ENCODE data around the gene IL32. TPM values are rescaled to one million over a fixed set of nuclear protein-coding genes. Genes with fewer than 3 reads are reported as not detected.
A peak's percentile ranks its signal among the peaks of the same experiment; 100 is the strongest.

The IL32 gene
- total and polyA plus RNA-seq, 8 donors: 59.4 to 310 (median 65.5) TPM

DNA sequence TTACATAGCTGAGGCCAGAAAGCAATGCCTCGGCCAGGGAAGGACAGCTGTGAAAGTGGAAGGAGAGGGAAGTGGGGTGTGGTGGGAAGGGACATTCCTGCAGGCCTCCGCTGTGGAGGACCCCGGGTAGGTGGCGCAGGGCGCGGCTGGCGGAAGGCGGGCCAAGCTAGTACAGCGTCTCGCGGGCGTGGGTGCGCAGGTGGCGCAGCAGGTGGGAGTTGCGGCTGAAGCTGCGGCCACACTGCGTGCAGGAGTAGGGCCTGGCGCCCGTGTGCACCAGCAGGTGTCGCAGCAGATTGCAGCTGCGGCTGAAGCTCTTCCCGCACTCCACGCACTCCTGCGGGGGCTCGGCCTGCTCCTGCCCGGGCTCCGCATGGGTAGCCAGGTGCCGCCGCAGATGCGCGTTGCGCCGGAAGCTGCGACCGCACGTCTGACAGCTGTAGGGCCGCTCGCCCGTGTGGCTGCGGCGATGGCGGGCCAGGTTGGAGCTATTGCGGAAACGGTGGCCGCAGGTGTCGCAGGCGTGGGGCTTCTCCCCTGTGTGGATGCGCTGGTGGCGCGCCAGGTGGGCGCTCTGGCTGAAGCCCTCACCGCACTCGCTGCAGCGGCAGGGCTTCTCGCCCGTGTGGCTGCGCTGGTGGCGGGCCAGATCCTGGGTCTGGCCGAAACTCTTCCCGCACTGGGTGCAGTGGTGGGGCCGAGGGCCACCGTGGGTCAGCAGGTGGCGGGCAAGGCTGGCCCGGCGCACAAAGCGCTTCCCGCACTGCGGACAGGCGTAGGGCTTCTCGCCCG, 23.7 kb downstream of the IL32 start:
- Histone ChIP-seq H3K4me1 (peaks cover 7 to 35% of the 10 kb centered on the region in 2 donors), H3K4me3 (no peak overlapping the region), H3K27ac (peak overlapping the region; percentile 47 to 48), H3K36me3 (no peaks in the 10 kb centered on the region), H3K27me3 (no peaks in the 10 kb centered on the region), H3K9me3 (no peaks in the 10 kb centered on the region)
- TF ChIP-seq, protein P1, sequence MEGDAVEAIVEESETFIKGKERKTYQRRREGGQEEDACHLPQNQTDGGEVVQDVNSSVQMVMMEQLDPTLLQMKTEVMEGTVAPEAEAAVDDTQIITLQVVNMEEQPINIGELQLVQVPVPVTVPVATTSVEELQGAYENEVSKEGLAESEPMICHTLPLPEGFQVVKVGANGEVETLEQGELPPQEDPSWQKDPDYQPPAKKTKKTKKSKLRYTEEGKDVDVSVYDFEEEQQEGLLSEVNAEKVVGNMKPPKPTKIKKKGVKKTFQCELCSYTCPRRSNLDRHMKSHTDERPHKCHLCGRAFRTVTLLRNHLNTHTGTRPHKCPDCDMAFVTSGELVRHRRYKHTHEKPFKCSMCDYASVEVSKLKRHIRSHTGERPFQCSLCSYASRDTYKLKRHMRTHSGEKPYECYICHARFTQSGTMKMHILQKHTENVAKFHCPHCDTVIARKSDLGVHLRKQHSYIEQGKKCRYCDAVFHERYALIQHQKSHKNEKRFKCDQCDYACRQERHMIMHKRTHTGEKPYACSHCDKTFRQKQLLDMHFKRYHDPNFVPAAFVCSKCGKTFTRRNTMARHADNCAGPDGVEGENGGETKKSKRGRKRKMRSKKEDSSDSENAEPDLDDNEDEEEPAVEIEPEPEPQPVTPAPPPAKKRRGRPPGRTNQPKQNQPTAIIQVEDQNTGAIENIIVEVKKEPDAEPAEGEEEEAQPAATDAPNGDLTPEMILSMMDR (IDR thresholded peaks at IDR 0.05): no peak
- intact Hi-C loops (cut with DNase I): no loop called here
- ATAC-seq: peak; percentile 63
- no peak for DNase-seq

DNA sequence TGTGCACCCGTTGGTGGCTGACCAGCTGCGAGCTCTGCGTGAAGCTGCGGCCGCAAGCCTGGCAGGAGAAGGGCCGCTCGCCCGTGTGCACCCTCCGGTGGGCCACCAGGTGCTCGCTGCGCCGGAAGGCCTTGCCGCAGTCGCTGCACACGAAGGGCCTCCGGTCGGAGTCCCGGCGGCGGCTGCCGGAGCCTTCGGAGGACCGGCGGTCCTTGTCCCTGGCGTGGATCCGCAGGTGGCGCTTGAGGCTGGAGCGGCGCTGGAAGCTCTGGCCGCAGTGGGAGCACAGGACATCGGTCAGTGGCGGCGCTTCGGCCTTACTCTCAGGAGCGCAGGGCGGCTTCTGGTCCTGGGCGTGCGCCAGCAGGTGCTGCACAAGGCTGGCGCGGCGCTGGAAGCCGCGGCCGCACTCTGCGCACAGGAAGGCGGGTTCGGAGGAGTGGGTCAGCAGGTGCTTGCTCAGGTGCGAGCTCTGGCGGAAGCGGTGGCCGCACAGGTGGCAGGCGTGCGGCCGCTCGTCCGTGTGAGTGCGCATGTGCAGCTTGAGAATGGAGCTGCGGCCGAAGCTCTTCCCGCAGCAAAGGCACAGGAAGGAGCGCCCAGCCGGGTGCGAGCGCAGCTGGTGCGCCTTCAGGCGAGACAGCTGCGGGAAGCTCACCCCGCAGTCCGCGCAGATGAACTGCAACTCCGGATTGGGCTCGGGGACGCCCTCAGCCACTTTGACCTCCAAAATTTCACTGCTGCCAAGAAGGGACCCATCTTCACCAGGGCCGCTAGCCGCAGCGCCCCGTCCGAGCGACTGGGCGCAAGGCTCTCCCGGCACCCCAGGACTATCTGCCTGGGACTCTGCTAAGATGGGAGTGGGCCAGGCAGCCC, 24.5 kb downstream of the IL32 start:
- Histone ChIP-seq H3K27ac (no peak overlapping the region), H3K4me3 (no peak overlapping the region), H3K27me3 (no peaks in the 10 kb centered on the region), H3K36me3 (no peaks in the 10 kb centered on the region), H3K9me3 (no peaks in the 10 kb centered on the region), H3K4me1 (peaks cover 7 to 32% of the 10 kb centered on the region in 2 donors)
- intact Hi-C loops (cut with DNase I): no loop called here
- TF ChIP-seq, protein P1 (IDR thresholded peaks at IDR 0.05): no peak
- ATAC-seq (no peak), DNase-seq (no peak)

DNA sequence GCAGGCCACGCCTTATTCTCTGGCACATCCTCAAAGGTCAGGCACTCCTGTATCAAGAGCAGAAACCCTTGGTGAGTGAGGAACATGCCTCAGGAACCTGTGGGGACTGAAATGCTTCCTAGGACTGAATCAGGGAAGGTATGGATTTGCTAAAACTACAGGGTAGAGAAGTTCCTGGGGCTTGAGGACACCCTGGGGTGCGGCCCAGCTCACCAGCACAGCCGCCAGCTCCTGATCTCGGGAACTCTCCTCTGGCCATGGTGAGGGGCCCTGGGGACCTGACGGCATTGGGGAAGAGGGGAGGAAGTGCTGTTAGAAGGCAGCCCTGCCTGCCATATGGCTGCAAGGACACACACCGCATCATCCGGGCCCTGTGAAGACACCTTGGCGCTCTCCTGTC, 26.1 kb downstream of the IL32 start:
- H3K4me1 ChIP-seq: peaks cover 7 to 28% of the 10 kb centered on the region in 2 donors
- H3K36me3 ChIP-seq: no peaks in the 10 kb centered on the region
- H3K27me3 ChIP-seq: no peaks in the 10 kb centered on the region
- no peak overlapping the region for H3K4me3 ChIP-seq
- ATAC-seq: no peak
- H3K27ac ChIP-seq: no peak overlapping the region
- no peak for DNase-seq
- TF ChIP-seq, protein P1 (IDR thresholded peaks at IDR 0.05): no peak
- intact Hi-C loops (cut with DNase I): no loop called here
- no peaks in the 10 kb centered on the region for H3K9me3 ChIP-seq

DNA sequence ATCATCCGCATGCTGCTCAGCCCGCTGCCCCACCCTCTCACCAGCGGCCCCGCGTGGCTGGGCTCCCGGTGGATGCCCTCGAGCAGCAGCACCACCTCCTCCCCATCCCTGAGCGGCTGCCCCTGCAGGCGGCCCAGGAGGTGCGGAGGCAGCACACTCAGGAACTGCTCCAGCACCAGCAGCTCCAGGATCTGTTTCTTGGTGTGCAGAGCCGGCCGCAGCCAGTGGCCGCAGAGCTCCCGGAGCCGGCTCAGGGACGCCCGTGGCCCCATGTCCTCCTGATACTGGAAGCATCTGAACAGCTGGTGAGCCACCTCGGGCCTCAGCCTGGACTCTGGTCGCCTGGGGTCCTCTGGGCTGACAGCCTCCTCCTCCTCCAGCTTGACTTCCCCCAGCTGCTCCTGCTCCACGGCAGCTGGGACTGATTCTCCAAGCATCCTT, 27.1 kb downstream of the IL32 start:
- Histone ChIP-seq H3K36me3 (no peaks in the 10 kb centered on the region), H3K27ac (no peak overlapping the region), H3K4me3 (no peak overlapping the region), H3K4me1 (peaks cover 3 to 25% of the 10 kb centered on the region in 2 donors), H3K9me3 (no peaks in the 10 kb centered on the region), H3K27me3 (no peaks in the 10 kb centered on the region)
- DNase-seq: no peak
- intact Hi-C loops (cut with DNase I): no loop called here
- ATAC-seq: no peak
- TF ChIP-seq, protein P1 (IDR thresholded peaks at IDR 0.05): no peak
